Ovary (tissue), 9 donors: ENCODE measurements around the gene PTOV1. TPM values are rescaled to one million over a fixed set of nuclear protein-coding genes. Genes with fewer than 3 reads are reported as not detected.
A peak's percentile ranks its signal among the peaks of the same experiment; 100 is the strongest.

Source experiments
- DNase-seq, 5 donors: peaks; one replicate each; pipeline ENCODE4 v3.0.0-alpha.2; 2019 to 2020
- H3K27ac ChIP-seq, 2 donors: fragments of 200-600 bp; one replicate each; pipeline versions ENCODE4 v1.5.1 to v1.8.0; 2019 to 2022
- H3K27me3 ChIP-seq: fragments of 200-600 bp; one replicate; pipeline ENCODE4 v1.8.0; 2022
- H3K36me3 ChIP-seq: fragments of 200-600 bp; sonication (generic); one replicate; pipeline ENCODE4 v1.5.1; 2019
- H3K4me1 ChIP-seq: one replicate; pipeline ENCODE4 v1.8.1; 2013; ENCODE audit warnings: mild to moderate bottlenecking, moderate library complexity; ENCODE audit not compliant: insufficient read depth
- H3K4me3 ChIP-seq: fragments of 200-600 bp; sonication (generic); one replicate; pipeline ENCODE4 v1.5.1; 2017
- H3K9me3 ChIP-seq, 2 donors: fragments of 200-600 bp in 1 of 2; sonication (generic) in 1 of 2; one replicate each; pipeline versions ENCODE4 v1.5.1 to v1.8.1; 2013 to 2019; ENCODE audit warnings: mild to moderate bottlenecking in 1 of 2, moderate library complexity in 1 of 2
- CTCF ChIP-seq, 3 donors: fragments of 450-650 bp in 2 of 3; fragments of 200-600 bp in 1 of 3; IDR thresholded peaks; one replicate each; pipeline versions ENCODE4 v1.5.1 to v1.8.0; 2016 to 2022; ENCODE audit warnings: antibody characterized with exemption in 3 of 3, mild to moderate bottlenecking in 1 of 3
- EP300 ChIP-seq: sonication (generic); formaldehyde crosslinking; IDR thresholded peaks from one replicate; pipeline ENCODE4 v1.6.1; 2017; ENCODE audit warnings: antibody characterized with exemption
- POLR2A ChIP-seq: fragments of 450-650 bp; IDR thresholded peaks from one replicate; pipeline ENCODE4 v1.6.1; 2017; ENCODE audit warnings: antibody characterized with exemption, mild to moderate bottlenecking, moderate library complexity
- WGBS, 3 donors: extraction: QIAGEN DNeasy Blood & Tissue Kit in 1 of 3; methylation state at CpG; one replicate each; pipeline versions ENCODE4 v1.1.5 to v1.1.7; 2013 to 2017; 5-methylcytosine and 5-hydroxymethylcytosine counted together
- intact Hi-C, 4 donors: fragments of 100-400 bp; cut with DNase I; formaldehyde crosslinking; loops; one replicate each; pipeline versions ENCODE4 v1.11.0 to v1.15.1; 2022 to 2023
- polyA plus RNA-seq, 2 donors: library from polyadenylated mRNA; stranded (reverse); fragments of 200-250 nt in 1 of 2; fragments of 350-450 nt in 1 of 2; fragmentation: Illumina TruSeq in 1 of 2; extraction: RNeasy Lipid Tissue Mini Kit (QIAGEN cat#74804) in 1 of 2; gene quantifications; one replicate each; pipeline ENCODE4 v1.2.3, GENCODE V29; 2013 to 2014
- total RNA-seq, 7 donors: library from RNA; depleted of rRNA in 2 of 7; stranded (reverse); fragments of >200 nt in 2 of 7; fragmentation: NEBNext Ultra II Directional in 3 of 7; extraction: Animal tissue kit (Norgen Biotek cat#: 25700) in 3 of 7; gene quantifications; one replicate each; pipeline versions ENCODE4 v1.1.0 to v1.2.4, GENCODE V29; 2016 to 2023
- donor health status: DM: no; HTN: no; CAD: no; lungs with moderate emphysema.
- donor health status: DM: no; HTN: no; CAD: no.
- donor health status: Bipolar disorder and iron deficiency.
- donor health status: DM: yes; HTN: yes; CAD: no.
- donor health status: DM: no; HTN: no; CAD: no.
- donor health status: DM: yes; HTN: yes; CAD: no.

The PTOV1 gene
- total and polyA plus RNA-seq, 9 donors = 22.2 to 256 (median 186) TPM

- Histone ChIP-seq H3K27me3 (no peaks in the 10 kb centered on the region), H3K27ac (peak overlapping the region in 1 of 2 donors; percentile 65), H3K36me3 (no peaks in the 10 kb centered on the region), H3K4me3 (no peak overlapping the region), H3K4me1 (peaks cover 11% of the 10 kb centered on the region), H3K9me3 (no peaks in the 10 kb centered on the region)
- TF ChIP-seq POLR2A = no peak
- no peak for TF ChIP-seq CTCF (IDR thresholded peaks at IDR 0.05)
- TF ChIP-seq EP300 = no peak
- DNase-seq = peak in 1 of 5 donors; percentile 45
- intact Hi-C loops = loop anchor here in 1 of 4 donors (5.0 kb wide), 1 partner anchor 37 kb away; no protein-coding TSS in a partner anchor
- whole genome bisulfite sequencing, 3 donors = 20 to 41% (median 22%) methylated on average over 10 of the region's 10 CpGs
These were observed 30.8 kb upstream of the PTOV1 start for GRCh38 chr19:49820125-49820524.

GRCh38 chr19:49823472-49823871, 27.5 kb upstream of the PTOV1 start:
- intact Hi-C loops = loop anchor here in 1 of 4 donors (5.0 kb wide), 1 partner anchor 34 kb away; no protein-coding TSS in a partner anchor
- no peak for DNase-seq
- no peaks in the 10 kb centered on the region for H3K36me3 ChIP-seq
- peaks cover 11% of the 10 kb centered on the region for H3K4me1 ChIP-seq
- no peak overlapping the region for H3K4me3 ChIP-seq
- H3K9me3 ChIP-seq = no peaks in the 10 kb centered on the region
- TF ChIP-seq POLR2A (no peak), CTCF (IDR thresholded peaks at IDR 0.05) (no peak)
- WGBS, 3 donors = 87 to 94% (median 87%) methylated on average over 12 of the region's 12 CpGs
- no peak overlapping the region for H3K27ac ChIP-seq
- H3K27me3 ChIP-seq = no peaks in the 10 kb centered on the region

- H3K4me3 ChIP-seq = no peak overlapping the region
- DNase-seq = no peak
- peaks cover 8% of the 10 kb centered on the region for H3K4me1 ChIP-seq
- no peaks in the 10 kb centered on the region for H3K27me3 ChIP-seq
- 80 to 86% (median 82%) methylated on average over 6 of the region's 6 CpGs for WGBS, 3 donors
- TF ChIP-seq POLR2A (no peak), CTCF (IDR thresholded peaks at IDR 0.05) (no peak), EP300 (no peak)
- intact Hi-C loops = loop anchor here in 1 of 4 donors (5.0 kb wide), 1 partner anchor 33 kb away; no protein-coding TSS in a partner anchor
- H3K9me3 ChIP-seq = no peaks in the 10 kb centered on the region
- no peaks in the 10 kb centered on the region for H3K36me3 ChIP-seq
- no peak overlapping the region for H3K27ac ChIP-seq
These were observed 26.3 kb upstream of the PTOV1 start for GRCh38 chr19:49824662-49825061.

- no peak for DNase-seq
- no peaks in the 10 kb centered on the region for H3K9me3 ChIP-seq
- peaks cover 3% of the 10 kb centered on the region for H3K4me1 ChIP-seq
- no peaks in the 10 kb centered on the region for H3K27me3 ChIP-seq
- no peaks in the 10 kb centered on the region for H3K36me3 ChIP-seq
- H3K4me3 ChIP-seq = no peak overlapping the region
- TF ChIP-seq CTCF (IDR thresholded peaks at IDR 0.05) (no peak), POLR2A (no peak), EP300 (no peak)
- intact Hi-C loops = no loop called here
- no peak overlapping the region for H3K27ac ChIP-seq
- WGBS, 3 donors = 82 to 86% (median 82%) methylated on average over 14 of the region's 14 CpGs
These were observed 23.9 kb upstream of the PTOV1 start for GRCh38 chr19:49827034-49827433.
